Astrocyte (in vitro differentiated cells and primary cell): ENCODE measurements around the gene LIF. TPM values are rescaled to one million over a fixed set of nuclear protein-coding genes. Genes with fewer than 3 reads are reported as not detected.

Experiments used
- DNase-seq: peaks from one replicate; pipeline ENCODE4 v3.0.0-alpha.2; 2010; ENCODE audit warnings: low read depth
- FAIRE-seq: peaks from 2 replicates; lab custom pipeline; 2011; peaks lifted over from hg19 to GRCh38; lab: Jason Lieb, UNC
- H2AFZ ChIP-seq: 2 replicates; pipeline ENCODE4 v1.6.0; 2012; ENCODE audit warnings: low read depth, low read length, inconsistent platforms
- H3K27ac ChIP-seq: 2 replicates; pipeline ENCODE4 v1.5.1; 2011; ENCODE audit warnings: low read depth, low read length, inconsistent platforms
- H3K27me3 ChIP-seq: 2 replicates; pipeline ENCODE4 v1.6.0; 2011; ENCODE audit warnings: low read length, inconsistent platforms; ENCODE audit not compliant: insufficient read depth
- H3K36me3 ChIP-seq: 2 replicates; pipeline ENCODE4 v1.5.1; 2011; ENCODE audit warnings: low read length, inconsistent platforms; ENCODE audit not compliant: insufficient read depth
- H3K4me1 ChIP-seq: 2 replicates; pipeline ENCODE4 v1.5.1; 2011; ENCODE audit warnings: low read length, inconsistent platforms; ENCODE audit not compliant: insufficient read depth
- H3K4me2 ChIP-seq: 2 replicates; pipeline ENCODE4 v1.6.0; 2012; ENCODE audit warnings: low read length, inconsistent platforms
- H3K4me3 ChIP-seq: 2 replicates; pipeline ENCODE4 v1.5.1; 2011; ENCODE audit warnings: low read depth, mild to moderate bottlenecking, low read length, inconsistent platforms; ENCODE audit not compliant: insufficient read depth
- H3K79me2 ChIP-seq: 2 replicates; pipeline ENCODE4 v1.6.0; 2012; ENCODE audit warnings: mild to moderate bottlenecking, low read length, inconsistent platforms; ENCODE audit not compliant: insufficient read depth
- H3K9ac ChIP-seq: 2 replicates; pipeline ENCODE4 v1.6.0; 2012; ENCODE audit warnings: mild to moderate bottlenecking, low read length, inconsistent platforms
- H3K9me3 ChIP-seq: 2 replicates; pipeline ENCODE4 v1.5.1; 2012; ENCODE audit warnings: low read depth, mild to moderate bottlenecking, low read length, inconsistent platforms; ENCODE audit not compliant: insufficient read depth
- H4K20me1 ChIP-seq: 2 replicates; pipeline ENCODE4 v1.6.0; 2012; ENCODE audit warnings: low read length, inconsistent platforms; ENCODE audit not compliant: insufficient read depth
- H3K27ac Mint-ChIP-seq: one replicate; pipeline ENCODE4 v1.8.0; 2021; ENCODE audit warnings: mild to moderate bottlenecking, mixed read lengths; ENCODE audit not compliant: unreplicated experiment
- H3K27me3 Mint-ChIP-seq: one replicate; pipeline ENCODE4 v1.8.0; 2021; ENCODE audit warnings: low read depth, mixed read lengths; ENCODE audit not compliant: unreplicated experiment
- H3K36me3 Mint-ChIP-seq: one replicate; pipeline ENCODE4 v1.8.0; 2021; ENCODE audit warnings: low read depth, mixed read lengths; ENCODE audit not compliant: unreplicated experiment
- H3K4me1 Mint-ChIP-seq: one replicate; pipeline ENCODE4 v1.8.0; 2021; ENCODE audit warnings: low read depth, mixed read lengths; ENCODE audit not compliant: unreplicated experiment
- H3K4me3 Mint-ChIP-seq: one replicate; pipeline ENCODE4 v1.8.0; 2021; ENCODE audit warnings: mild to moderate bottlenecking, moderate library complexity, mixed read lengths; ENCODE audit not compliant: unreplicated experiment
- H3K9me3 Mint-ChIP-seq: one replicate; pipeline ENCODE4 v1.8.0; 2021; ENCODE audit warnings: mild to moderate bottlenecking, mixed read lengths; ENCODE audit not compliant: unreplicated experiment
- EZH2 ChIP-seq: IDR thresholded peaks from 2 replicates; pipeline ENCODE4 v1.6.1; 2012; ENCODE audit warnings: mild to moderate bottlenecking, low read length, inconsistent platforms; ENCODE audit not compliant: insufficient read depth
- total RNA-seq: library from RNA; stranded (reverse); gene quantifications from 2 replicates; pipeline ENCODE4 v1.2.1, GENCODE V29; 2021
- TF ChIP-seq, protein P1 (sequence below): IDR thresholded peaks from 2 replicates; pipeline ENCODE4 v1.5.1; 2011; ENCODE audit warnings: low read depth, mild to moderate bottlenecking, inconsistent platforms, low read length, moderate library complexity; ENCODE audit not compliant: insufficient read depth

The LIF gene
- total RNA-seq, 1 donor from 2014 or later, result 63.3 TPM

DNA sequence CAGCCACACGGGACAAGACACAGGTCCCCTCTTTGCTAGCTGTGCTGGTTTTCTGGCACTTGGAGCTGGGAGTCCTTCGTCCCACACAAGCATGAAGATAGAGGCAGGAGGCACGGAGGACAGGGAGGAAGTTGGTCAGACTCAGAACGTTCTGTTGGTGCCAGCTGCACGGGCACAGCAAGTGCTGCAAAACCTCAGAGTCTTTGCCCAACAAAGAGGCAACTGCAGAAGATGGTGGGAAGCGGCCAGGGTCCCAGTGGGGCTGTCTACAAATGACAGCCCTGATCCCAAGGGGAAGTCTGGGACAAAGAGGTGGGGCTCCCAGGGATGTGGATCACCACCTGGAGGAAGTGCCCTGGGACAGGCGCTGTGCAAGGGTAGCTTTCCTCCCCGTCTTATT, 29.5 kb upstream of the LIF start:
- Histone ChIP-seq H3K4me1 (peaks cover 17% of the 10 kb centered on the region), H3K36me3 (no peaks in the 10 kb centered on the region), H3K9me3 (no peaks in the 10 kb centered on the region), H2AFZ (no peak overlapping the region), H3K79me2 (no peaks in the 10 kb centered on the region), H3K4me3 (no peak overlapping the region), H3K9ac (no peak overlapping the region), H3K4me2 (no peak overlapping the region), H3K27ac (no peak overlapping the region), H4K20me1 (no peaks in the 10 kb centered on the region), H3K27me3 (no peaks in the 10 kb centered on the region)
- TF ChIP-seq, protein P1, sequence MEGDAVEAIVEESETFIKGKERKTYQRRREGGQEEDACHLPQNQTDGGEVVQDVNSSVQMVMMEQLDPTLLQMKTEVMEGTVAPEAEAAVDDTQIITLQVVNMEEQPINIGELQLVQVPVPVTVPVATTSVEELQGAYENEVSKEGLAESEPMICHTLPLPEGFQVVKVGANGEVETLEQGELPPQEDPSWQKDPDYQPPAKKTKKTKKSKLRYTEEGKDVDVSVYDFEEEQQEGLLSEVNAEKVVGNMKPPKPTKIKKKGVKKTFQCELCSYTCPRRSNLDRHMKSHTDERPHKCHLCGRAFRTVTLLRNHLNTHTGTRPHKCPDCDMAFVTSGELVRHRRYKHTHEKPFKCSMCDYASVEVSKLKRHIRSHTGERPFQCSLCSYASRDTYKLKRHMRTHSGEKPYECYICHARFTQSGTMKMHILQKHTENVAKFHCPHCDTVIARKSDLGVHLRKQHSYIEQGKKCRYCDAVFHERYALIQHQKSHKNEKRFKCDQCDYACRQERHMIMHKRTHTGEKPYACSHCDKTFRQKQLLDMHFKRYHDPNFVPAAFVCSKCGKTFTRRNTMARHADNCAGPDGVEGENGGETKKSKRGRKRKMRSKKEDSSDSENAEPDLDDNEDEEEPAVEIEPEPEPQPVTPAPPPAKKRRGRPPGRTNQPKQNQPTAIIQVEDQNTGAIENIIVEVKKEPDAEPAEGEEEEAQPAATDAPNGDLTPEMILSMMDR, result no peak
- Mint-ChIP-seq H3K36me3 (peaks cover 5% of the 10 kb centered on the region), H3K4me1 (peaks cover 14% of the 10 kb centered on the region), H3K4me3 (no peak overlapping the region), H3K27ac (no peak overlapping the region), H3K27me3 (peaks cover 9% of the 10 kb centered on the region), H3K9me3 (no peaks in the 10 kb centered on the region)
- DNase-seq (no peak), FAIRE-seq (no peak)

DNA sequence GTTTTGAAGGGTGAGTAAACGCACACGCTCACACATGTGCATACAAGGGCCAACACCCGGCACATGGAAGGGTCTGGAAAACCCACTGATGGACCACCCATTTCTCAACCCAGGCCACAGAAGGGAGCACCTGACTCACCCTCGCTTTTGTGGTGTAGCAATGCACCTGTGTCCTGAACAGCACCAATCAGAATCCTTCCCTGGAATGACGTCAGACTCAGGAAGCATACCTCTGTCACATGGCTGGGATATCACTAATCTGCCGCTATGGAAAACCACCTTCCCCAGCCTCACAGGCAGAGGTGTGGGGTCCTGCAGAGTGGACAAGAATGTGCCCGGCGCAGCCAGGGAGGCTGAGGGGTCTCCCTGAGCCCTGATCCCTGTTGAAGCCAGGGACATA, 29.1 kb upstream of the LIF start:
- H3K9ac ChIP-seq, result no peak overlapping the region
- H3K4me3 ChIP-seq, result no peak overlapping the region
- no peak overlapping the region for H3K27ac ChIP-seq
- H3K27ac Mint-ChIP-seq, result no peak overlapping the region
- no peaks in the 10 kb centered on the region for H3K9me3 ChIP-seq
- H3K27me3 Mint-ChIP-seq, result peaks cover 9% of the 10 kb centered on the region
- H3K4me3 Mint-ChIP-seq, result no peak overlapping the region
- DNase-seq (no peak), FAIRE-seq (no peak)
- no peaks in the 10 kb centered on the region for H3K79me2 ChIP-seq
- peaks cover 5% of the 10 kb centered on the region for H3K36me3 Mint-ChIP-seq
- no peaks in the 10 kb centered on the region for H3K36me3 ChIP-seq
- TF ChIP-seq EZH2, result no peak
- TF ChIP-seq, protein P1, result no peak
- peaks cover 18% of the 10 kb centered on the region for H3K4me1 ChIP-seq
- H3K9me3 Mint-ChIP-seq, result no peaks in the 10 kb centered on the region
- H2AFZ ChIP-seq, result no peak overlapping the region
- H3K27me3 ChIP-seq, result no peaks in the 10 kb centered on the region
- H4K20me1 ChIP-seq, result no peaks in the 10 kb centered on the region
- H3K4me1 Mint-ChIP-seq, result peaks cover 14% of the 10 kb centered on the region
- no peak overlapping the region for H3K4me2 ChIP-seq

DNA sequence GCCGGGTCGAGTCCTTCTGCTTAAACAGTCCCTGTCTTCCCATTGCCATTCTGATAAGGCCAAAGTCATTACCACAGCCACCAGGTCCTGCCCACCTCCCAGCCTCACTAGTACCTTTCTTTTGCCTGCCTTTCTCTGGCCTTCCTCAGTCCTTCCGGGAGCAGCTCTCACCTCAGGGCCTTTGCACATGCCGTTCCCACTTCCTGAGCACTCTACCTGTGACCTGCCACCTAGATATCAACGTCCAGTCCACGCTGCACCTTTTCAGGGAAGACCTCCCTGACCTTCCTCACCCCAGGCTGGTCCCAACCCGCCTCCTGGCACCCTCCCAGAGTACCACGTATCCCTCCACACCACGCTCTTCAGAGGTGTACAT, 27.9 kb upstream of the LIF start:
- Mint-ChIP-seq H3K36me3 (peaks cover 5% of the 10 kb centered on the region), H3K4me3 (no peak overlapping the region), H3K27ac (no peak overlapping the region), H3K4me1 (peaks cover 14% of the 10 kb centered on the region), H3K9me3 (no peaks in the 10 kb centered on the region), H3K27me3 (peaks cover 9% of the 10 kb centered on the region)
- no peak for TF ChIP-seq EZH2
- TF ChIP-seq, protein P1, result no peak
- Histone ChIP-seq H3K79me2 (no peaks in the 10 kb centered on the region), H3K36me3 (no peaks in the 10 kb centered on the region), H3K9me3 (no peaks in the 10 kb centered on the region), H4K20me1 (no peaks in the 10 kb centered on the region), H3K9ac (no peak overlapping the region), H3K4me3 (no peak overlapping the region), H3K4me1 (peaks cover 18% of the 10 kb centered on the region), H2AFZ (no peak overlapping the region), H3K4me2 (no peak overlapping the region), H3K27me3 (no peaks in the 10 kb centered on the region), H3K27ac (no peak overlapping the region)
- FAIRE-seq (no peak), DNase-seq (no peak)
